ENCODE results near the gene C1orf159.
"Not testable (repeated sequence)": the region's sequence is repeated elsewhere in the genome, so short reads cannot be mapped to it uniquely, and the experiment has no call there.

Gene C1orf159

GRCh38 chr1:1110561-1110971 lies 5.3 kb downstream of the C1orf159 start:
- CTCF ChIA-PET: no interaction called here
- POLR2A ChIA-PET: no interaction called here
- no peak for TF ChIP-seq TARDBP (IDR thresholded peaks at IDR 0.05)
- no peak for TF ChIP-seq BHLHE40 (IDR thresholded peaks at IDR 0.05; ENCODE audit: borderline replicate concordance)
- TF ChIP-seq FOXA1 (IDR thresholded peaks at IDR 0.05): no peak
- TF ChIP-seq NFRKB (IDR thresholded peaks at IDR 0.05): no peak
- no peak for TF ChIP-seq ZNF384 (IDR thresholded peaks at IDR 0.05)
- no peak for TF ChIP-seq L3MBTL2 (conservative IDR thresholded peaks at IDR 0.05)
- TF ChIP-seq LEF1 (IDR thresholded peaks at IDR 0.05; ENCODE audit: borderline replicate concordance): no peak
- no peak for TF ChIP-seq ELF4 (IDR thresholded peaks at IDR 0.05)
- DNase-seq (ENCODE audit: extremely low spot score): no peak

- TF ChIP-seq BHLHE40 (IDR thresholded peaks at IDR 0.05; ENCODE audit: borderline replicate concordance): no peak
- TF ChIP-seq LEF1 (IDR thresholded peaks at IDR 0.05; ENCODE audit: borderline replicate concordance): no peak
- TF ChIP-seq CTBP1 (IDR thresholded peaks at IDR 0.05; ENCODE audit: borderline replicate concordance): no peak
- no peak for TF ChIP-seq NFRKB (IDR thresholded peaks at IDR 0.05)
- no peak for TF ChIP-seq FOXA1 (IDR thresholded peaks at IDR 0.05)
- no peak for TF ChIP-seq TARDBP (IDR thresholded peaks at IDR 0.05)
- TF ChIP-seq PKNOX1 (IDR thresholded peaks at IDR 0.05): no peak
- TF ChIP-seq FOXK2 (IDR thresholded peaks at IDR 0.05): no peak
- no peak for TF ChIP-seq ZNF384 (IDR thresholded peaks at IDR 0.05)
- TF ChIP-seq SP1 (IDR thresholded peaks at IDR 0.05): no peak
- no peak for DNase-seq (ENCODE audit: extremely low spot score)
- POLR2A ChIA-PET: no interaction called here
- CTCF ChIA-PET: no interaction called here
Measured at GRCh38 chr1:1109743-1110142, 6.1 kb downstream of the C1orf159 start.

GRCh38 chr1:1106510-1107221 lies 9.2 kb downstream of the C1orf159 start:
- POLR2A ChIA-PET: no interaction called here
- CTCF ChIA-PET: no interaction called here
- DNase-seq (ENCODE audit: extremely low spot score): no peak
- no peak for TF ChIP-seq SUZ12 (IDR thresholded peaks at IDR 0.05)
- TF ChIP-seq ARNT (IDR thresholded peaks at IDR 0.05): no peak
- no peak for TF ChIP-seq L3MBTL2 (conservative IDR thresholded peaks at IDR 0.05)
- TF ChIP-seq FOXK2 (IDR thresholded peaks at IDR 0.05): no peak
- no peak for TF ChIP-seq ELF4 (IDR thresholded peaks at IDR 0.05)
- no peak for TF ChIP-seq HDGF (IDR thresholded peaks at IDR 0.05; ENCODE audit: borderline replicate concordance)
- no peak for TF ChIP-seq CTBP1 (IDR thresholded peaks at IDR 0.05; ENCODE audit: borderline replicate concordance)
- TF ChIP-seq SP1 (IDR thresholded peaks at IDR 0.05): no peak

DNA sequence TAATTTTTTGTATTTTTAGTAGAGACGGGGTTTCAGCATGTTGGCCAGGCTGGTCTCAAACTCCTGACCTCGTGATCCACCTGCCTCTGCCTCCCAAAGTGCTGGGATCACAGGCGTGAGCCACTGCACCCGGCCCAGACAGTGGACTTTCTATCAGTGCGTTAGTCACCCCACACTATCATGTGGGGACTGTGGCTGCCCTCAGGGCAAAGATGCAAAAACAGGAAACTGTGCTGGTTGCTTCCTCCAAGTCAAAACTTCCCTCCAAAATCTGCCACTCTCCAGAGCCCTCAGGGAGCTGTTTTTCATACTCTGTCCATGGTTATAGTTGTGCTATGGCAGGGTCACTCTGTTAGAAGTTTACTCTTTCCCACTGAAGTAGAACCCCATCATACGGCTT lies 11.7 kb downstream of the C1orf159 start:
- DNase-seq (ENCODE audit: extremely low spot score); CTCF ChIA-PET; POLR2A ChIA-PET: not testable (repeated sequence)

DNA sequence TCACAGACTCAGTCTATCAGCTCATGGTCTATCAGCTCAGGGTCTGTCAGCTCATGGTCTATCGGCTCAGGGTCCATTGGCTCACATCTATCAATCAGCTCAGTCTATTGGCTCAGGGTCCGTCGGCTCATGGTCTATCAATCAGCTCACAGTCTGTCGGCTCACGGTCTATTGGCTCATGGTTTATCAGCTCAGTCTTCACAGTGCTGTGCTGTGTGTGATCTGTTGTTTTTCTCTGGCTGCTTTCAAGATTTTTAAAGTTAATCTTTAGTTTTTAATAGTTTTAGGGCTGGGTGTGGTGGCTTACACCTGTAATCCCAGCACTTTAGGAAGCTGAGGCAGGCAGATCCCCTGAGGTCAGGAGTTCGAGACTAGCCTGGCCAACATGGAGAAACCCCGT lies 14.4 kb downstream of the C1orf159 start:
- POLR2A ChIA-PET: interaction anchor here (0.5 kb wide), 1 partner anchor 13 kb away, joined by 3 read pairs; no protein-coding TSS in a partner anchor

GRCh38 chr1:1100296-1100695 lies 15.6 kb downstream of the C1orf159 start:
- ChIA-PET CTCF (no interaction called here), POLR2A (no interaction called here)
- DNase-seq (ENCODE audit: extremely low spot score): no peak
- no peak for TF ChIP-seq CTBP1 (IDR thresholded peaks at IDR 0.05; ENCODE audit: borderline replicate concordance)

More for the DNA sequence above, 14.4 kb downstream of the C1orf159 start:
- DNase-seq (ENCODE audit: extremely low spot score): no peak
- no peak for TF ChIP-seq FOXA1 (IDR thresholded peaks at IDR 0.05)
- no peak for TF ChIP-seq LEF1 (IDR thresholded peaks at IDR 0.05; ENCODE audit: borderline replicate concordance)
- TF ChIP-seq SP1 (IDR thresholded peaks at IDR 0.05): no peak
- no peak for TF ChIP-seq HDGF (IDR thresholded peaks at IDR 0.05; ENCODE audit: borderline replicate concordance)
- no peak for TF ChIP-seq BHLHE40 (IDR thresholded peaks at IDR 0.05; ENCODE audit: borderline replicate concordance)
- no peak for TF ChIP-seq TARDBP (IDR thresholded peaks at IDR 0.05)
- TF ChIP-seq SUZ12 (IDR thresholded peaks at IDR 0.05): no peak
- no peak for TF ChIP-seq L3MBTL2 (conservative IDR thresholded peaks at IDR 0.05)
- no peak for TF ChIP-seq FOXM1 (IDR thresholded peaks at IDR 0.05; ENCODE audit: borderline replicate concordance)
- TF ChIP-seq NFRKB (IDR thresholded peaks at IDR 0.05): no peak
- no peak for TF ChIP-seq ELF4 (IDR thresholded peaks at IDR 0.05)
- no peak for TF ChIP-seq PKNOX1 (IDR thresholded peaks at IDR 0.05)
- no peak for TF ChIP-seq ARNT (IDR thresholded peaks at IDR 0.05)
- TF ChIP-seq CTBP1 (IDR thresholded peaks at IDR 0.05; ENCODE audit: borderline replicate concordance): no peak
- TF ChIP-seq ZNF384 (IDR thresholded peaks at IDR 0.05): no peak
- TF ChIP-seq FOXK2 (IDR thresholded peaks at IDR 0.05): no peak
- CTCF ChIA-PET: no interaction called here

DNA sequence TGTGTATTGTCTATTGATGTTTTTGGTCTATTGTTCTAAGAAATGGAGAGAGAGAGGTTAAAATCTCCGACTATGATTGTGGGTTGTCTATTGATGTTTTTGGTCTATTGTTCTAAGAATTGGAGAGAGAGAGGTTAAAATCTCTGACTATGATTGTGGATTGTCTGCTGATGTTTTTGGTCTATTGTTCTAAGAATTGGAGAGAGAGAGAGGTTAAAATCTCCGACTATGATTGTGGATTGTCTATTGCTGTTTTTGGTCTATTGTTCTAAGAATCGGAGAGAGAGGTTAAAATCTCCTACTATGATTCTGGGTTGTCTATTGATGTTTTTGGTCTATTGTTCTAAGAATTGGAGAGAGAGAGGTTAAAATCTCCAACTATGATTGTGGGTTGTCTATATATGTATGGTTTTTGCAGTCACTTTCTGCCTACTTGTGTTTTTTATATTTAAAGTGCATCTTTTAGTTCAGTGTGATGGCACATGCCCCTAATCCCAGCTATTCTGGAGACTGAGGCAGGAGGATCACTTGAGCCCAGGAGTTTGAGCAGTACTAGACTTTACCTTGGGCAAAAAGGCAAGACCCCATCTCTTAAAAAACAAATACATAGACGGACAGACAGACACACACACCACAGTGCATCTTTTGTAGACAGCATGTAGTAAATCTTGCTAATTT lies 16.2 kb downstream of the C1orf159 start:
- POLR2A ChIA-PET: no interaction called here
- no peak for TF ChIP-seq LEF1 (IDR thresholded peaks at IDR 0.05; ENCODE audit: borderline replicate concordance)
- no peak for TF ChIP-seq FOXA1 (IDR thresholded peaks at IDR 0.05)
- TF ChIP-seq PKNOX1 (IDR thresholded peaks at IDR 0.05): no peak
- TF ChIP-seq FOXM1 (IDR thresholded peaks at IDR 0.05; ENCODE audit: borderline replicate concordance): no peak
- TF ChIP-seq ARNT (IDR thresholded peaks at IDR 0.05): no peak
- TF ChIP-seq SP1 (IDR thresholded peaks at IDR 0.05): no peak
- no peak for TF ChIP-seq HDGF (IDR thresholded peaks at IDR 0.05; ENCODE audit: borderline replicate concordance)
- no peak for TF ChIP-seq ZNF384 (IDR thresholded peaks at IDR 0.05)
- TF ChIP-seq BHLHE40 (IDR thresholded peaks at IDR 0.05; ENCODE audit: borderline replicate concordance): no peak
- TF ChIP-seq NFRKB (IDR thresholded peaks at IDR 0.05): no peak
- TF ChIP-seq CTBP1 (IDR thresholded peaks at IDR 0.05; ENCODE audit: borderline replicate concordance): no peak
- no peak for TF ChIP-seq SUZ12 (IDR thresholded peaks at IDR 0.05)
- no peak for TF ChIP-seq ELF4 (IDR thresholded peaks at IDR 0.05)
- no peak for TF ChIP-seq L3MBTL2 (conservative IDR thresholded peaks at IDR 0.05)
- TF ChIP-seq TARDBP (IDR thresholded peaks at IDR 0.05): no peak
- TF ChIP-seq FOXK2 (IDR thresholded peaks at IDR 0.05): no peak
- CTCF ChIA-PET: no interaction called here
- no peak for DNase-seq (ENCODE audit: extremely low spot score)

All from HEK293T (cell line).